ENCODE measurements around the gene MAEL.
A peak's percentile ranks its signal among the peaks of the same experiment; 100 is the strongest.

MAEL gene

GRCh38 chr1:166988974-166989515 lies at the start of gene MAEL:
TSS of gene MAEL (plus strand) at chr1:166989280. CDS start at chr1:166989353, 73 bp downstream.
- no peak for DNase-seq (ENCODE audit: low read depth in 2 of 2)

- no peak for DNase-seq (ENCODE audit: low read depth in 2 of 2)
These were observed 49.2 kb upstream of the MAEL start for GRCh38 chr1:166939741-166940375.

- DNase-seq (ENCODE audit: low read depth in 2 of 2), result no peak
These were observed 44.7 kb upstream of the MAEL start for GRCh38 chr1:166944186-166944967.

- DNase-seq (ENCODE audit: low read depth in 2 of 2), result peak in 1 of 2 experiments; percentile 5
These were observed 41.6 kb upstream of the MAEL start for GRCh38 chr1:166947398-166948043.

GRCh38 chr1:166948856-166949350 lies 40.2 kb upstream of the MAEL start:
- DNase-seq (ENCODE audit: low read depth in 2 of 2), result no peak

GRCh38 chr1:166950156-166950555 lies 38.9 kb upstream of the MAEL start:
- no peak for DNase-seq (ENCODE audit: low read depth in 2 of 2)

- no peak for DNase-seq (ENCODE audit: low read depth in 2 of 2)
These were observed 38.0 kb upstream of the MAEL start for GRCh38 chr1:166951050-166951449.

GRCh38 chr1:166952002-166952746 lies 36.9 kb upstream of the MAEL start:
- no peak for DNase-seq (ENCODE audit: low read depth in 2 of 2)

- DNase-seq (ENCODE audit: low read depth in 2 of 2), result no peak
These were observed 35.6 kb upstream of the MAEL start for GRCh38 chr1:166953491-166953890.

GRCh38 chr1:166956057-166956850 lies 32.8 kb upstream of the MAEL start:
- no peak for DNase-seq (ENCODE audit: low read depth in 2 of 2)

GRCh38 chr1:166956872-166957271 lies 32.2 kb upstream of the MAEL start:
- DNase-seq (ENCODE audit: low read depth in 2 of 2), result no peak

- DNase-seq (ENCODE audit: low read depth in 2 of 2), result no peak
These were observed 28.1 kb upstream of the MAEL start for GRCh38 chr1:166960858-166961474.

- no peak for DNase-seq (ENCODE audit: low read depth in 2 of 2)
These were observed 19.9 kb upstream of the MAEL start for GRCh38 chr1:166969074-166969677.

GRCh38 chr1:166971252-166971651 lies 17.8 kb upstream of the MAEL start:
- DNase-seq (ENCODE audit: low read depth in 2 of 2), result no peak

GRCh38 chr1:166972193-166972592 lies 16.9 kb upstream of the MAEL start:
- no peak for DNase-seq (ENCODE audit: low read depth in 2 of 2)

GRCh38 chr1:166972826-166973225 lies 16.3 kb upstream of the MAEL start:
- DNase-seq (ENCODE audit: low read depth in 2 of 2), result no peak

GRCh38 chr1:166974647-166975345 lies 14.3 kb upstream of the MAEL start:
- peak; percentile 31 to 37 for DNase-seq (ENCODE audit: low read depth in 2 of 2)

- peak; percentile 45 to 69 for DNase-seq (ENCODE audit: low read depth in 2 of 2)
These were observed 13.5 kb upstream of the MAEL start, which contains the start of gene ILDR2 for GRCh38 chr1:166975361-166976129. TSS of gene ILDR2 (minus strand) at chr1:166975540. CDS start at chr1:166975268, 272 bp downstream.
